Testis (tissue), 3 donors: ENCODE data around the gene ACSS1. TPM values are rescaled to one million over a fixed set of nuclear protein-coding genes. Genes with fewer than 3 reads are reported as not detected.

Source experiments
- DNase-seq: peaks from one replicate; pipeline ENCODE4 v3.0.0-alpha.2; 2019
- H3K27ac ChIP-seq, 2 donors: fragments of 200-600 bp; sonication (generic); one replicate each; pipeline ENCODE4 v1.5.1; 2019
- H3K27me3 ChIP-seq: fragments of 200-600 bp; sonication (generic); one replicate; pipeline ENCODE4 v1.5.1; 2019
- H3K36me3 ChIP-seq: fragments of 200-600 bp; sonication (generic); one replicate; pipeline ENCODE4 v1.5.1; 2017; ENCODE audit warnings: low read depth; ENCODE audit errors: missing control alignments
- H3K4me1 ChIP-seq: fragments of 200-600 bp; sonication (generic); one replicate; pipeline ENCODE4 v1.5.1; 2019
- H3K4me3 ChIP-seq, 2 donors: fragments of 200-600 bp; sonication (generic); one replicate each; pipeline ENCODE4 v1.5.1; 2017 to 2019
- H3K9me3 ChIP-seq: fragments of 200-600 bp; sonication (generic); one replicate; pipeline ENCODE4 v1.5.1; 2017
- CTCF ChIP-seq, 3 experiments: fragments of 450-650 bp in 2 of 3; fragments of 200-600 bp in 1 of 3; sonication (generic) in 1 of 3; IDR thresholded peaks; one replicate each; pipeline ENCODE4 v1.5.1; 2016 to 2019; ENCODE audit warnings: antibody characterized with exemption in 3 of 3, mild to moderate bottlenecking in 2 of 3, moderate library complexity in 1 of 3
- POLR2A ChIP-seq: fragments of 450-650 bp; IDR thresholded peaks from one replicate; pipeline ENCODE4 v1.6.1; 2017; ENCODE audit warnings: antibody characterized with exemption, mild to moderate bottlenecking, moderate library complexity
- WGBS, 2 donors: methylation state at CpG; one replicate each; pipeline ENCODE4 v1.1.5; 2018; 5-methylcytosine and 5-hydroxymethylcytosine counted together
- intact Hi-C: fragments of 100-400 bp; cut with DNase I; formaldehyde crosslinking; loops from one replicate; pipeline ENCODE4 v1.15.1; 2023; ENCODE audit warnings: low total_unique reads
- polyA plus RNA-seq: library from polyadenylated mRNA; stranded (reverse); fragments of 350-450 nt; fragmentation: Illumina TruSeq; extraction: RNeasy Lipid Tissue Mini Kit (QIAGEN cat#74804); gene quantifications from one replicate; pipeline ENCODE4 v1.2.3, GENCODE V29; 2014; ENCODE audit warnings: low read depth, low replicate concordance; ENCODE audit not compliant: insufficient read depth
- total RNA-seq, 2 donors: library from RNA; depleted of rRNA; stranded (reverse); fragments of >200 nt; gene quantifications; one replicate each; pipeline ENCODE4 v1.2.3, GENCODE V29; 2016

Gene ACSS1
- total and polyA plus RNA-seq, 3 donors from 2014 or later = 61.5 to 184 (median 162) TPM

- no peak for TF ChIP-seq CTCF (IDR thresholded peaks at IDR 0.05)
- TF ChIP-seq POLR2A = no peak
- Histone ChIP-seq H3K9me3 (no peaks in the 10 kb centered on the region), H3K27me3 (no peaks in the 10 kb centered on the region), H3K4me3 (no peak overlapping the region), H3K4me1 (peaks cover 20% of the 10 kb centered on the region), H3K36me3 (no peaks in the 10 kb centered on the region), H3K27ac (no peak overlapping the region)
- intact Hi-C loops = loop anchor here (5.0 kb wide), 1 partner anchor 63 kb away; no protein-coding TSS in a partner anchor
- 70 to 81% methylated on average over 12 of the region's 12 CpGs for WGBS, 2 donors
- DNase-seq = no peak
These were observed 59.1 kb downstream of the ACSS1 start for GRCh38 chr20:24998631-24999445.

- H3K9me3 ChIP-seq = no peaks in the 10 kb centered on the region
- TF ChIP-seq CTCF (IDR thresholded peaks at IDR 0.05) (no peak), POLR2A (no peak)
- 77 to 79% methylated on average over 3 of the region's 3 CpGs for whole genome bisulfite sequencing, 2 donors
These were observed 59.8 kb downstream of the ACSS1 start for GRCh38 chr20:24998121-24998520.

DNA sequence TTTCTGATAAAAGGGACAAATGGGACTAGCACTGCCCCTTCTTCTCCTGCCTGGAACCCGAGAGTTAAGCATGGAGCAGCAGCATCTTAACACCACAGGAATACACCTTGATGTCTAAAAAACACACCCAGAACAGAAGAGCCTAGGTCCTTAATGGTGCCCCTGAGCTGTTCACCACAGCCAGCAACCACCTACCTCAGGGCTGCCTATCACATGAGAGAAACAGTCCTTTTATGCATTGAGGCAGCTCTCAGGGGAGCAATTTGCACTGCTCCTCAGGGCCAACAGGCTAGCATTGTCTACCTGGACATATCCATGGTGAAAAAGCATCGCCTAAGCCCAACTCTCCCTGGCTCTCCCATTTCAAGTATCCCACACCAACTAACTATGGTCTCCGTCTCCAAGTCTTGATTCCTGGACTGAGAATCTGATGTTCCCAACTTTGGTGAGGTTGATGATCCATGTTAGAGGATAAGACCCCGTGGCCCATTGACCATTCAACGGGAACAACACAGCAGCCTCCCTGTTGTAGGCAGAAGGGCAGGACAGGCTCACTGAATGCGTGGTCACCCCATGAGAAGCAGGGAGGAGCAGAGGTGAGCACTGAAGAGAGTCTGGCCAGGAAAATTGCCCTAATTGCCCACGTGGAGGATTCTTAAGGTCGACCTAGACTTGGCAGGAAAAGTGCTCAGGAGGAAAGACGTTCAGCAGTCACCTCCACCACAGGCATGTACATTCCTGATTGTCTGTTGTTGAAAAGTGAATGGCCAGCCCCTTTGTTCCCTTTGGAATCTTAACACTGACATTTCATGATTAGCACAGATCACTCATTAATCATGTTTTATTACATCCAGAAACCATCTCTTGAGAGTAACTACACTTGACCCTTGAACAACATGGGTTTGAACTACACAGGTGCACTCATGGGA, 61.2 kb downstream of the ACSS1 start:
- Histone ChIP-seq H3K27me3 (no peaks in the 10 kb centered on the region), H3K9me3 (no peaks in the 10 kb centered on the region), H3K36me3 (no peaks in the 10 kb centered on the region), H3K4me1 (peaks cover 26% of the 10 kb centered on the region), H3K4me3 (no peak overlapping the region), H3K27ac (no peak overlapping the region)
- 60 to 82% methylated on average over 9 of the region's 9 CpGs for WGBS, 2 donors
- no peak for DNase-seq
- intact Hi-C loops = loop anchor here (5.0 kb wide), 1 partner anchor 66 kb away; no protein-coding TSS in a partner anchor
- TF ChIP-seq CTCF (IDR thresholded peaks at IDR 0.05) (no peak), POLR2A (no peak)

More at GRCh38 chr20:24998121-24998520, 59.8 kb downstream of the ACSS1 start:
- Histone ChIP-seq H3K36me3 (no peaks in the 10 kb centered on the region), H3K27ac (no peak overlapping the region), H3K4me1 (peaks cover 26% of the 10 kb centered on the region), H3K4me3 (no peak overlapping the region), H3K27me3 (no peaks in the 10 kb centered on the region)
- intact Hi-C loops = loop anchor here (5.0 kb wide), 1 partner anchor 64 kb away; no protein-coding TSS in a partner anchor
- DNase-seq = no peak

DNA sequence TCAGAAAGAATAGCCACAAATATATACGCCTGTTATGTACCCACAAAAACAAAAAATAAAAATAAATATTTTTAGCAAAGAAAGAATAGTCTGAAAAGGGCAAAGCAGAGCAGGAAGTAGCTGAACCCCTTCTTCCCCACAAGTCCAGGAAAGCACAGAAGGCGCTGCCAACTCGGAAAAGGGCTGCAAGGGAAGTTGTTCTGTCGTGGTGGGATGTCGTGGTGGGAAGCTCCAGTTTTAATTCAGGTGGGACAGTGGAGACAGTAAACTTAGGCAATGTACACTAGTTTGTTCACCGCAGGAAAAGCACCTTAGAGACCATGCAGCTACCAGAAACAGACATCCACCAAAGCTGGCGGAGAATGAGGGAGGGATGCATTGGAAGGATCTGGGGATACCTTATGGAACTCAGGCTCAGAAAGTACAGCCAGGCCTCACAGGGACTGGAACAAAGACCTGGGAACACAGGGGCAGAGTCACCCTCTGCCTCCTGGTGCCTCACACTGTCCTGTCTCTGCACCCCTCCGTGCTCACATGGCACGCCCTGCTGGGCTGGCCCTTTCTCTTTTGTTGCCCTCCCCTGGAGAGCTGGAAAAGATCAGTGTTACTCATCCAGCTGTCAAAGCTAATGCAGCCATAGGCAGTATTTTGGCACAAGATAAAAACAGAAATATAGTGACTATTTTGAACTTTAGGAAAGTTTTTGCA, 62.0 kb downstream of the ACSS1 start:
- no peaks in the 10 kb centered on the region for H3K36me3 ChIP-seq
- 77 to 89% methylated on average over 9 of the region's 9 CpGs for WGBS, 2 donors
- no peak for DNase-seq
- TF ChIP-seq POLR2A (no peak), CTCF (IDR thresholded peaks at IDR 0.05) (no peak)
- intact Hi-C loops = loop anchor here (5.0 kb wide), 1 partner anchor 66 kb away; no protein-coding TSS in a partner anchor
- H3K9me3 ChIP-seq = no peaks in the 10 kb centered on the region
- H3K4me3 ChIP-seq = no peak overlapping the region
- H3K27ac ChIP-seq = no peak overlapping the region
- no peaks in the 10 kb centered on the region for H3K27me3 ChIP-seq
- H3K4me1 ChIP-seq = peaks cover 32% of the 10 kb centered on the region
